22Rv1 (cell line): ENCODE results near the gene RAMP3.

Source experiments
- CTCF ChIP-seq: fragments of 450-650 bp; IDR thresholded peaks from 2 replicates; pipeline ENCODE4 v1.5.1; 2017; ENCODE audit warnings: mild to moderate bottlenecking
- ZFX ChIP-seq: fragments of 450-650 bp; IDR thresholded peaks from 2 replicates; pipeline ENCODE4 v1.6.1; 2017; ENCODE audit warnings: antibody characterized with exemption, borderline replicate concordance

GRCh38 chr7:45161842-45162241, 4.3 kb downstream of the RAMP3 start:
- TF ChIP-seq CTCF (no peak), ZFX (no peak)
